Right ventricle myocardium superior (tissue), 1 donor: ENCODE measurements around the gene RHCE. TPM values are rescaled to one million over a fixed set of nuclear protein-coding genes. Genes with fewer than 3 reads are reported as not detected.
"Not testable (repeated sequence)": the region's sequence is repeated elsewhere in the genome, so short reads cannot be mapped to it uniquely, and the experiment has no call there.

ENCODE experiments used
- ATAC-seq: fragments of 200-7000 bp; cut with Tn5 transposase; one replicate; pipeline ENCODE4 v1.9.1; 2020; ENCODE audit warnings: mild to moderate bottlenecking; ENCODE audit not compliant: poor library complexity
- DNase-seq: peaks from one replicate; pipeline ENCODE4 v3.0.0-alpha.2; 2020
- intact Hi-C: fragments of 100-400 bp; cut with DNase I; formaldehyde crosslinking; loops from one replicate; pipeline ENCODE4 v1.11.2; 2022
- total RNA-seq: library from RNA; stranded (reverse); fragmentation: NEBNext Ultra II Directional; extraction: Animal tissue kit (Norgen Biotek cat#: 25700); gene quantifications from one replicate; pipeline ENCODE4 v1.2.1, GENCODE V29; 2021
- donor health status: DM: no; HTN: yes; CAD: no; lungs with severe emphysema.

RHCE gene
- total RNA-seq, 1 donor from 2014 or later = 1.0 TPM

DNA sequence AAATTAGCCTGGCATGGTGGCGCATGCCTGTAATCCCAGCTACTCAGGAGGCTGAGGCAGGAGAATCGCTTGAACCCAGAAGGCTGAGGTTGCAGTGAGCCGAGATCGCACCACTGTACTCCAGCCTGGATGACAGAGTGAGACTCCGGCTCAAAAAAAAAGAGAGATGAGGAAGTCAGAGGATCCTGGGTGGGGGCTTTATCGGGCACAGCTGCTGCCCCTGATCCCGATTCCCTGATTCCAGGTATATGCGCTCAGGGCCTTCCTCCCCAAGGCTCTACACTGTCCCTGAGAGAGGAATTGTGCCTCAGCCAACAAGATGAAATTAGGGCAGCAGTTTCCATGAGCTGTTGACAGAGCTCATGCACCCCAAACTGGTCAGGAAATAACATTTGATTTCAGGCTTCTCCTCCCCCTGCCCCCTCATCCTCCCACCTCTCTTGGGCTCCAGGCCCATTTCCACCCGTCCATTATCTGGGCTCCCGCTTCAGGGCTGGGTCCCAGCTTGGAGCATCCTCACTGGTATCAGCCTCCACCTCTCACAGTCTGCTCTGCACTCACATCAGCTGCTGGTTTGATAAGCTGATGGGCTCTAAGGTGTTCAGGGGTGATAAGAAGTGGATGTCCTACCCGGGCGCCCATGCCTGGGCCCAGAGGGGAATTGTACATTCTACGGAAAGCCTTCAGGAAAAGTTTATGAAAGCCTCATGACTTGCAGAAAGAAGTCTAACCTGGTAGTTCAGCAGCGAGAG is 7.6 kb downstream of the RHCE start:
- intact Hi-C loops, DNase-seq: not testable (repeated sequence)

DNA sequence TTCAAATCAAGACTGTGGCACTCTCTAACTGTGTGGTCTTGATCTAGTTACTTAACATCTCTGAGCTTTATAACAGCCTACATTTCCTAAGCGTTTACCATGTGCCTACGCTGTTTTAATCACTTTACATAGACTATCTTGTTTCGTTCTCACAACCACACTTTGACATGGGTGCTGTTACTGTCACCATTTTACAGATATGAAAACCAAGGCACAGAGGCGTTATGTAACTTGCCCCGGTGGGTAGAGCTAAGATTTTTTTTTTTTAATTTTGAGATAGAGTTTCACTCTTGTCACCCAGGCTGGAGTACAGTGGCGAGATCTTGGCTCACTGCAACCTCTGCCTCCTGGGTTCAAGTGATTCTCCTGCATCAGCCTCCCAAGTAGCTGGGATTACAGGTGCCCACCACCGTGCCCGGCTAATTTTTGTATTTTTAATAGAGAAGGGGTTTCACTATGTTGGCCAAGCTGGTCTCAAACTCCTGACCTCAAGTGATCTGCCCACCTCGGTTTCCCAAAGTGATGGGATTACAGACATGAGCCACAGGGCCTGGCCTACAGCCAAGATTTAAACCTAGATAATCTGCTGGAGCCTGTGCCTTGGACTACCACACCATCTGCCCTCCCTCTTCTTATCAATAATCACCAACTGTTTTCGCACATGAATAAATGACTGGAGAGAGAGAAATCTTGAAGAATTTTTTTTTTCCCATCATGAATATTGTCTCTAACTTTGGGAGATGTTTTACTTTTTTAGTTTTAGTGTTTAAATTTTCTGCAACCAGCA is 10.8 kb downstream of the RHCE start:
- intact Hi-C loops = loop anchor here (10.0 kb wide), 2 partner anchors 115 to 405 kb away; partner anchors contain the start of gene MTFR1L
- not testable (repeated sequence) for ATAC-seq, DNase-seq

More for the DNA sequence above, 7.6 kb downstream of the RHCE start:
- not testable (repeated sequence) for ATAC-seq

- not testable (repeated sequence) for ATAC-seq
- intact Hi-C loops = loop anchor here (10.0 kb wide), 2 partner anchors 119 to 409 kb away; partner anchors contain the start of gene MTFR1L
Measured at GRCh38 chr1:25405731-25406305, 14.8 kb downstream of the RHCE start.

GRCh38 chr1:25402947-25403803 is 17.4 kb downstream of the RHCE start:
- not testable (repeated sequence) for DNase-seq
- intact Hi-C loops = loop anchor here (10.0 kb wide), 2 partner anchors 122 to 412 kb away; partner anchors contain the start of gene MTFR1L
- ATAC-seq = peak; percentile 83

More at GRCh38 chr1:25405731-25406305, 14.8 kb downstream of the RHCE start:
- DNase-seq = not testable (repeated sequence)

GRCh38 chr1:25398079-25398478 is 22.5 kb downstream of the RHCE start:
- intact Hi-C loops, ATAC-seq, DNase-seq: not testable (repeated sequence)

GRCh38 chr1:25397549-25397948 is 23.1 kb downstream of the RHCE start:
- peak; percentile 66 for ATAC-seq
- DNase-seq, intact Hi-C loops: not testable (repeated sequence)

GRCh38 chr1:25392841-25393240 is 27.8 kb downstream of the RHCE start:
- intact Hi-C loops = no loop called here
- DNase-seq = no peak
- ATAC-seq = no peak

GRCh38 chr1:25389721-25390120 is 30.9 kb downstream of the RHCE start:
- DNase-seq, ATAC-seq, intact Hi-C loops: not testable (repeated sequence)

DNA sequence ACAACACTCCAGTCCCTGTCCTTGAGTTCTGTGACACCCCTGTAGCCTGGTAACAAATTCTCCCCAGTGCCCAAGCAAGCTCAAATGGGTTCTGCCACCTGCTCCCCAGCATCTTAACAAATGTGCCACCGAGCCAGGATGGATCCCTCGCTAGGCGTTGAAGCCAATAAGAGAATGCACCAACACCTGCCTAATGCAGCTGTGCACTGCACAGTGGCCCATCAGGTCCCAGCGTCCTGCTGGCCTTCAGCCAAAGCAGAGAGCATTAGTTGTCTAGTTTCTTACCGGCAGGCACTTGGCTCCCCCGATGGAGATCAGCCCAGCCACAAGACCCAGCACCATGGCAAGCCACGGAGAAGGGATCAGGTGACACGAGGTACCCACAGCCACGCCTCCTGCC is 31.9 kb downstream of the RHCE start:
- ATAC-seq, DNase-seq, intact Hi-C loops: not testable (repeated sequence)

DNA sequence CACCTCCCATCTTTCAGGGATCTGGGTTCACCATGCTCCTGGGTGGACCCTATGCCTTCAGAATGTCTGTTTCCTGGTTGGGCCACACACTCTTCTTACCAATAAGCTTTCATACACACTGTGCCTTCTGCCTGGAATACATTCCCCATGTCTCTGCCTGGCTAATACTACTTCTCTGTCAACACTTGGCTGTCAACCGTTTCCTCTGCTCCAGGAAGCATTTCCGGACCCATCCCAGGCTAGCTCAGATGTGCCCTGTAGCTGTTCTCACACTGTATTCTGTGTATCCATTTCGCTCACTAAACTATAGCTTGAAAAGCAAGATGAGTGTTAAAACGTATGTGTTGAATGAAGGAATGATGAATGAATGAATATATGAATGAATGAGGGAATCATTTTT is 33.5 kb downstream of the RHCE start:
- DNase-seq, ATAC-seq, intact Hi-C loops: not testable (repeated sequence)

GRCh38 chr1:25383875-25384274 is 36.8 kb downstream of the RHCE start:
- intact Hi-C loops, DNase-seq, ATAC-seq: not testable (repeated sequence)

GRCh38 chr1:25383090-25383489 is 37.5 kb downstream of the RHCE start:
- intact Hi-C loops, DNase-seq, ATAC-seq: not testable (repeated sequence)

GRCh38 chr1:25382543-25382942 is 38.1 kb downstream of the RHCE start:
- intact Hi-C loops, ATAC-seq, DNase-seq: not testable (repeated sequence)

GRCh38 chr1:25378367-25378766 is 42.3 kb downstream of the RHCE start:
- intact Hi-C loops, ATAC-seq, DNase-seq: not testable (repeated sequence)

DNA sequence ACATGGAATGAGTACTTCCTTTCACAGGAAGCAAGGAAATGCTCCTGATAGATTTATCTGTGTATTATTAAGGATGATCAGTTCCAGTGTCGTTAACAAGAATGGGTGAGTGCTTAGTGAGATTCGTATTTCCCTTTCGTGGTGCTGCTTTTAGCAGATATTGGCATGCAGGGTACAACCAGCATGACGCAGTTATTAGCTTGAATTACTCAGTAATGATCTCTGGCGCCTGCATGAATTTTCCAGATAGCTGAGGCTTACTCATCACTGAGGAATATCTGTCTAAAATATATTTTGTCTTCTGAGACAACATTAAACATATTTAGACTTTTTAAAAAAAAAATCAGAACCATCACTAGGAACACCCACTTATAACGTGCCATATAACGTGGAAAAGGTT is 48.9 kb downstream of the RHCE start:
- DNase-seq, intact Hi-C loops, ATAC-seq: not testable (repeated sequence)

DNA sequence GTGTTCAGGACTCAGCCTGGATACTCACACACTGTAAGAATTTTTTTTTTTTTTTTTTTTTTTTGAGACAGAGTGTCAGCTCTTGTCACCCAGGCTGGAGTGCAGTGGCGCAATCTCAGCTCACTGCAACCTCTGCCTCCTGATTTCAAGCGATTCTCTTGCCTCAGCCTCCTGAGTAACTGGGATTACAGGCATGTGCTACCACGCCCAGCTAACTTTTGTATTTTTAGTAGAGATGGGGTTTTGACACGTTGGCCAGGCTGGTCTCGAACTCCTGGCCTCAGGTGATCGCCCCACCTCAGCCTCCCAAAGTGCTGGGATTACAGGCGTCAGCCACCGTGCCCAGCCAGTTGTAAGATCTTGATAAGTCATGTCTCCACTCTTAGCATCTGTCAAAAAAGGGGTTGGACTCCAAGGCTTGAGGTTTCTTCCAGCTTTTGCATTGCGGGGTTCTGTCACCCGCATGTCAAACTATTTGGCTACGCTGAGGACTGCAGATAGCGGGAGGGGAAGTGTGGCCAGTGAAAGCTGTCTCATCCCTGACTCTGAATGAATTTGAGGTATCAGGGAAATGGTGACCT is 50.8 kb downstream of the RHCE start:
- DNase-seq, intact Hi-C loops, ATAC-seq: not testable (repeated sequence)

- intact Hi-C loops = no loop called here
- DNase-seq (no peak), ATAC-seq (no peak)
Measured at GRCh38 chr1:25369241-25369640, 51.4 kb downstream of the RHCE start.
